ENCODE measurements around the gene SAAL1.

GRCh38 chr11:18071098-18071705 lies 34.7 kb downstream of the SAAL1 start:
- TF ChIP-seq POLR2A (IDR thresholded peaks at IDR 0.05; ENCODE audit: low read length) (no peak), GATA1 (IDR thresholded peaks at IDR 0.05; ENCODE audit: low read depth, low read length) (no peak)

Measured in erythroblast (primary cell).